GM13977 (cell line): ENCODE measurements around the gene ITPRIP.

ENCODE experiments used
- DNase-seq: peaks from one replicate; pipeline ENCODE4 v3.0.0; 2012; ENCODE audit warnings: low spot score
- in situ Hi-C: fragments of 300-500 bp; cut with MboI; formaldehyde crosslinking; loops from one replicate; pipeline ENCODE4 v1.12.0; 2022; ENCODE audit warnings: low sequenced_read_pairs, low pct_unique_long_range_greater_than_20kb, mixed read lengths, inconsistent platforms; ENCODE audit not compliant: unreplicated experiment
- TF ChIP-seq, protein P1 (sequence below): IDR thresholded peaks from 2 replicates; pipeline ENCODE4 v1.5.1; 2012; ENCODE audit warnings: mild to moderate bottlenecking, control low read depth; ENCODE audit not compliant: insufficient read depth; ENCODE audit errors: extremely low read depth, missing control alignments

The ITPRIP gene

DNA sequence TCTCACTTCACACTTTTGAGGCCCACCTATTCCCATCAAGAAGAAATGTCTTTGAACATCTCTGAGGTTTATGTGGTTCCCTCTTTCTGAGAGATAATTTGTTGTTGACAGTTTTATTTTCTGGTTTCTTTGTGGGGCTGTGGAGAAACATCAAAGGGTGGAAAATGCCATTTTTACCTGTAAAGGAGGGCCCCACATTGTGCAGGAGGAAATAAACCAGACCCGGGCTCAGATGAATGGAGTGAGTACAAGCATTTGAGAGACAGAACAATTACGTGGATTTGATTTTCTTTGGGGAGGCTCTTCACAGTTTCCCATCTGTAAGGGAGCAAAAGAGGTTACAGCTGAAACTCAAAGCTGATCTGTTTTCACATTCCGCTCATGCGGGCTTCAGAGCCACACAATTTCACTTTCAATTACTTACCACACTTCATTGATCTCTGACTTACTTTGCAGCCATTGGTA is 29.8 kb downstream of the ITPRIP start:
- TF ChIP-seq, protein P1, sequence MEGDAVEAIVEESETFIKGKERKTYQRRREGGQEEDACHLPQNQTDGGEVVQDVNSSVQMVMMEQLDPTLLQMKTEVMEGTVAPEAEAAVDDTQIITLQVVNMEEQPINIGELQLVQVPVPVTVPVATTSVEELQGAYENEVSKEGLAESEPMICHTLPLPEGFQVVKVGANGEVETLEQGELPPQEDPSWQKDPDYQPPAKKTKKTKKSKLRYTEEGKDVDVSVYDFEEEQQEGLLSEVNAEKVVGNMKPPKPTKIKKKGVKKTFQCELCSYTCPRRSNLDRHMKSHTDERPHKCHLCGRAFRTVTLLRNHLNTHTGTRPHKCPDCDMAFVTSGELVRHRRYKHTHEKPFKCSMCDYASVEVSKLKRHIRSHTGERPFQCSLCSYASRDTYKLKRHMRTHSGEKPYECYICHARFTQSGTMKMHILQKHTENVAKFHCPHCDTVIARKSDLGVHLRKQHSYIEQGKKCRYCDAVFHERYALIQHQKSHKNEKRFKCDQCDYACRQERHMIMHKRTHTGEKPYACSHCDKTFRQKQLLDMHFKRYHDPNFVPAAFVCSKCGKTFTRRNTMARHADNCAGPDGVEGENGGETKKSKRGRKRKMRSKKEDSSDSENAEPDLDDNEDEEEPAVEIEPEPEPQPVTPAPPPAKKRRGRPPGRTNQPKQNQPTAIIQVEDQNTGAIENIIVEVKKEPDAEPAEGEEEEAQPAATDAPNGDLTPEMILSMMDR = no peak
- DNase-seq = peak; percentile 76
- in situ Hi-C loops = no loop called here

DNA sequence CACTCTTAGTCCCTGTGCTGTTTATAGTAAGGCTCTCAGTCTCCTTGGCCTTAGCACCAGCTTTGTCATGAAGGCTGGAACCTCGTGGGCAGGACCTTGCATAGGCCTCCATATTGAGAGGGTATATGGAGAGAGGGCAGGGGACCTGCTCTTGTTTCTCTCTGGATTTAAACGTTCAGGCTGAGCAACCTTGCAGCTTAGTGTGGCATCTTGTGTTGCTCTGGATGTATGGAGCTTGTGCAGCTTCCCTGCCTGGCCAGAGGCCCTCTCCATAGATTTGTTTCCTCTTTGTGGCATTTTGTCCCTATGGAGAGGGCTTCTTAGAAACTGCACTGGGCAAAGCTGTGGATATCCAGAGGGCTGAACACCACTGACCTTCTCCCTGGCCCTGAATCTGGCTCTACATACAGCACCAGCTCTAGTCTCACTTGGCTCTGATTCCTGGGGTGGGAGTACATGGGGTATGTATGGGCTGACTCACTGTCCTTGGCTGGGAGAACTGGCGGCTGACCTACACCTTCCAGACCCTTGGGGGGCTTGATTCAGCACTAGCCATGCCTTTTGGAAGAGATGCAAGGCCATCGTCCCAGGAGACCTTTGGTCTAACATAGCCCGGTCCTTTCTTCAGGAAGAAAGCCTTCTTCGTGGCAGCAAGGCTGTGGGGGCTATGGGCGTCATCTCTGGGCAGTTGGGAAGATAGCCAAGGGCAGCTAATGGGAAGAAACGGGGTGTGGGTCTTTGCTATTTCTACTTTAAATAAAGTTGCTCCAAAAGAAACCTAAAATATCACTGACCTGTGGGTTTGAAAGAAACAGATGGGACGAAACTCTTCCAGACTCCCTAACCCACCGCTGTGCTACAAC is 30.5 kb downstream of the ITPRIP start:
- TF ChIP-seq, protein P1 = no peak
- in situ Hi-C loops = no loop called here
- DNase-seq = no peak

DNA sequence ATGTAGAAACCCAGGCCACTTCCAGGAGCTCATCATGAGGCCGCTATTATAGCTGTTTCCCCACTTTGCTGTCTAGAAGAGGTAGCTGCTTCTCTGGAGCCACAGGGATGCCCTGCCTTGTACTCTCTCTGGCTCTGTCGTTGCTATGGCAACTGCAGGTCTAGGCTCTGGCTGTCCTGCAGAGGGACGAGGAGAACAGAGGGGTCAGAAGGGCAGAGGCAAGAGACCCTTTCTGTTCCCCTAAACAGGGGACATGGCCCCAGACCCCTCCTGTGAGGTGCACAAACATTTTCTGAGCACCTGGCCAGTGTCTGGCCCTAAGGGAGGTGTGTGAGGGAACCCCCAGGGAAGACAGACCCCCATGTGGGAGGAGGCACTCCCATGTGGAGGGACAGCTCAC is 31.4 kb downstream of the ITPRIP start:
- TF ChIP-seq, protein P1 = no peak
- DNase-seq = no peak
- in situ Hi-C loops = no loop called here

DNA sequence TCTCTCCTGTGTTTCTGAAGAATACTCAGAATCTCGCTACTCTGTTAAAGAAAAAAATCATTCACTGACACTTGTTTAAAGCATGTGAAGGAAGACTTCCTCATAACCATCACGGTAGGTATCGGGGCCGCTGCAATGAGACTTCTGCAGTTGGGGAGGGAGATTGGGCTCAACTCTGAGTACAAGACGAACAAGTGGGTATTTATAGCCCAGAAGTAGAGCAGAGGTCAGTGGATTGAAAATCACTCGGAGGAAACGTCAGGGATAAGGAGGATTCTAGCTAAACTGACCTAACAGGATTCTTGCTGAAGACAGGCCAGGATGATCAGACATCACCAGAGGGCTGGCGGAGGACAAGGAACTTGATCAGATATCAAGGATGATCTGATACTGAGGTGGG is 33.3 kb downstream of the ITPRIP start:
- DNase-seq = no peak
- in situ Hi-C loops = no loop called here
- TF ChIP-seq, protein P1 = no peak

DNA sequence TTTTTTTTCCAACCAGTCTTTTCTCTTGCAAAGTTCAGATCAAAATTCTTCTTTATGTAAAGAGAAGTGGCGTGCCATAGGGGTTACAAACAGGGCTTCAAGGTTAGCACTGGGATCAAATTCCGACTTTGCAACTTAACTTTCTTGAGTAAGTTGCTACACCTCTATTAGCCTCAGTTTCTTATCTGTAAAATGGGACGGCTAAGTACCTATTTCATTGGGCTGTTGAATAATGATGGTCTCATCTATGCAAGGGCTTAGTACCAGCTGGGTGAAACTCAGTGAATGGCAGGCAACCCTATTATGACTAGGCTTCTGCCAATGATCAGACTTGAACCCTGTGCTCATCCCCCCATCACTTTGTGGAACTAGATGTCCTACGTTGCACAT is 33.9 kb downstream of the ITPRIP start:
- DNase-seq = no peak
- in situ Hi-C loops = no loop called here
- TF ChIP-seq, protein P1 = no peak

DNA sequence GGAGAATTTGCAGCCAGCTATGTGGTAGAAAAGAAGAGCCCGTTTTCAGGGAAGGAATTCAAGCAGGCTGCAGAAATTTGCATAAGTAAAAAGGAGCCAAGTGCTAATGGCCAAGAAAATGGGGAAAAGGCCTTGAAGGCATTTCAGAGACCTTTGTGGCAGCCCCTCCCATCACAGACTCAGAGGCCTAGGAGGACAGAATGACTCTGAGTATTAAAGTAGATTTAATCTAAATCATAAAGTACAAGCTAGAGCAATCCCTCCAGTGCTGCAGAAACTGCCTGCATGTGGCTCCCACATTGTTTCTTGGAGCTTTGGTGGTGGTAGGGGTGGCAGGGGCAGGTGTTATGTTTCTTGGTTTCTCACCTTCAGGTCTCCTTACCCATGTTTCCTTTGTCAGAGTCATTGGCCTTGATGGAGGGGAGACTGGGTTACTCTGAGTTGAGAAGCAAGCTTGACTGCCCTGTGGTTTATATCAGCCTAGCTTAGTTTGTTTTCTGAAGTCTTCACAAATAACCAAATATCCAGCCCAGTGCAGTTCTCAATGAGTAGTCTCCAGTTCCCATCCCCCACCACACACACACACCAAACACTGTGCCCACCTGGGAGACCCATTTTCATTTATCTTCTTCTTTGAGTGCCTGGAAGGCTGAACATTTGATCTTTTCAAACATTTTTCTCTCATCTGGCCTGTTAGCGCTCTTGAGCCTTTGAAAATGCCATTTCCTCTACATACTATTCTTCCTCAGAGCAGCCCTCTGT is 34.5 kb downstream of the ITPRIP start:
- TF ChIP-seq, protein P1 = no peak
- in situ Hi-C loops = no loop called here
- no peak for DNase-seq
